Uterus (tissue), 4 donors: ENCODE measurements around the gene TRIO. TPM values are rescaled to one million over a fixed set of nuclear protein-coding genes. Genes with fewer than 3 reads are reported as not detected.

Experiments
- DNase-seq, 2 donors: peaks; one replicate each; pipeline ENCODE4 v3.0.0-alpha.2; 2019 to 2020
- H3K27ac ChIP-seq, 2 donors: fragments of 200-600 bp; sonication (generic); 1 replicate in 1 of 2; 2 replicates in 1 of 2; pipeline ENCODE4 v1.5.1; 2016 to 2018
- H3K27me3 ChIP-seq, 2 donors: fragments of 200-600 bp; sonication (generic); one replicate each; pipeline ENCODE4 v1.5.1; 2018 to 2019; ENCODE audit warnings: control low read depth in 1 of 2
- H3K36me3 ChIP-seq, 2 donors: fragments of 200-600 bp; sonication (generic); one replicate each; pipeline ENCODE4 v1.5.1; 2019; ENCODE audit warnings: control low read depth in 1 of 2
- H3K4me1 ChIP-seq, 2 donors: fragments of 200-600 bp; sonication (generic); one replicate each; pipeline ENCODE4 v1.5.1; 2018 to 2019; ENCODE audit warnings: control low read depth in 1 of 2
- H3K4me3 ChIP-seq, 2 donors: fragments of 200-600 bp; sonication (generic); 1 replicate in 1 of 2; 2 replicates in 1 of 2; pipeline ENCODE4 v1.5.1; 2018 to 2019; ENCODE audit warnings: mild to moderate bottlenecking in 1 of 2
- H3K9me3 ChIP-seq, 2 donors: fragments of 200-600 bp; sonication (generic); one replicate each; pipeline ENCODE4 v1.5.1; 2019; ENCODE audit warnings: control low read depth in 1 of 2
- POLR2A ChIP-seq, 2 donors: fragments of 450-650 bp; IDR thresholded peaks; one replicate each; pipeline ENCODE4 v1.6.1; 2016; ENCODE audit warnings: antibody characterized with exemption in 2 of 2, mild to moderate bottlenecking in 1 of 2, moderate library complexity in 1 of 2
- intact Hi-C: fragments of 100-400 bp; cut with DNase I; formaldehyde crosslinking; loops from one replicate; pipeline ENCODE4 v1.15.1; 2023; ENCODE audit warnings: low total_unique reads
- total RNA-seq, 4 donors: library from RNA; depleted of rRNA in 3 of 4; stranded (reverse); fragments of >200 nt in 3 of 4; gene quantifications; one replicate each; pipeline versions ENCODE4 v1.1.0 to v1.2.4, GENCODE V29; 2014 to 2023
- TF ChIP-seq, protein P1 (sequence below), 4 experiments: fragments of 200-600 bp in 2 of 4; fragments of 450-650 bp in 2 of 4; sonication (generic) in 2 of 4; IDR thresholded peaks; one replicate each; pipeline ENCODE4 v1.5.1; 2016 to 2019; ENCODE audit warnings: antibody characterized with exemption in 4 of 4, mild to moderate bottlenecking in 2 of 4, moderate library complexity in 1 of 4
- donor health status: DM: yes; HTN: yes; CAD: no.

TRIO gene
- total RNA-seq, 4 donors from 2014 or later, result 93.5 to 234 (median 207) TPM

DNA sequence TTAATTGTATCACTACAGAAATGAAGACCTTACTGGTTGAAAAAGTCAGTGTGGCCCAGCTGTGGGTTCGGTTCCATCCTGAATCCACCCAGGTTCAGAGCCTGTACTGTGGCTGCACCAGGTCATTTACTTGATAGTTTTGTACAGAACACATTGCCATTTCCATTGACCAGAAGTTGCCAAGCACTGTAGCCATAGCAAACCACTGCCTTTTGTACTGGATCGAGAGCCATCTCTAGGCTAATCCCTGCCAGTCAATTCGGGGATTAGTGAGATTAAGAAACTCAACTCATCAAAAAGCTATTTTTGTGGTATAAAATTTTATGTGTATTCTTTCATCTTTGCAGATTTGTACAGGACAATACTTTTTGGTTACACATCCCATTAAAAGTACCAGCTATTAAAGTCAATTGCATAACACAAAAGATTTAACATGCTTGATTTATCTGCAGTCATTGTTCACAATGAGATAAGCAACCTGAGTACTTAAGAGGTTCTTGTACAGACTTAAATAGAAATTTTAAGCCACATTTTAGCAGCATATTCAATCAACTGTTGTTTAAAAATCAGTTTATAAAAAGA, 329.9 kb downstream of the TRIO start:
- H3K4me3 ChIP-seq, result no peak overlapping the region
- H3K27ac ChIP-seq, result no peak overlapping the region
- TF ChIP-seq POLR2A (IDR thresholded peaks at IDR 0.05), result no peak
- TF ChIP-seq, protein P1, sequence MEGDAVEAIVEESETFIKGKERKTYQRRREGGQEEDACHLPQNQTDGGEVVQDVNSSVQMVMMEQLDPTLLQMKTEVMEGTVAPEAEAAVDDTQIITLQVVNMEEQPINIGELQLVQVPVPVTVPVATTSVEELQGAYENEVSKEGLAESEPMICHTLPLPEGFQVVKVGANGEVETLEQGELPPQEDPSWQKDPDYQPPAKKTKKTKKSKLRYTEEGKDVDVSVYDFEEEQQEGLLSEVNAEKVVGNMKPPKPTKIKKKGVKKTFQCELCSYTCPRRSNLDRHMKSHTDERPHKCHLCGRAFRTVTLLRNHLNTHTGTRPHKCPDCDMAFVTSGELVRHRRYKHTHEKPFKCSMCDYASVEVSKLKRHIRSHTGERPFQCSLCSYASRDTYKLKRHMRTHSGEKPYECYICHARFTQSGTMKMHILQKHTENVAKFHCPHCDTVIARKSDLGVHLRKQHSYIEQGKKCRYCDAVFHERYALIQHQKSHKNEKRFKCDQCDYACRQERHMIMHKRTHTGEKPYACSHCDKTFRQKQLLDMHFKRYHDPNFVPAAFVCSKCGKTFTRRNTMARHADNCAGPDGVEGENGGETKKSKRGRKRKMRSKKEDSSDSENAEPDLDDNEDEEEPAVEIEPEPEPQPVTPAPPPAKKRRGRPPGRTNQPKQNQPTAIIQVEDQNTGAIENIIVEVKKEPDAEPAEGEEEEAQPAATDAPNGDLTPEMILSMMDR (IDR thresholded peaks at IDR 0.05), result no peak
- no peaks in the 10 kb centered on the region for H3K4me1 ChIP-seq
- no peaks in the 10 kb centered on the region for H3K27me3 ChIP-seq
- DNase-seq, result no peak
- intact Hi-C loops, result no loop called here
- no peaks in the 10 kb centered on the region for H3K36me3 ChIP-seq
- no peaks in the 10 kb centered on the region for H3K9me3 ChIP-seq

DNA sequence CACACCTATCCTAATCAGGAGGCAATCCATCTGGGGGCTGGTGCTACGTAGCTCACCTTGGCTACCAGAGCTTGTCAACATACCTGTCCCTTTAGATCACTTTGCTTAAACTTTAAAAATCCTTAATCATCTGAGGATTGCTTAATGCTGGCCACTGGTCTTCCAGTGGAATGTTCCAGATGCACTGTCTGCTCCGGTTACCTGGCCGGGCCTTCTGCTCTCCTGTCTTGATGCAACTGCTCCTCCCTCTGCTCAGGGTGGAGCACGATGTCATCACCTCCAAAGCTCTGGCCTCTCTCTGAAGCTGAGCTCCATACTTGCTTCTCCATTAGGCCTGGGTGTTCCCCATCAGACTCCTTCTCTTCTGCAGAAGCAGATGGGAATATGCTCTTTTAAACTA, 331.9 kb downstream of the TRIO start:
- intact Hi-C loops, result no loop called here
- Histone ChIP-seq H3K36me3 (no peaks in the 10 kb centered on the region), H3K4me1 (no peaks in the 10 kb centered on the region), H3K4me3 (no peak overlapping the region), H3K9me3 (no peaks in the 10 kb centered on the region), H3K27me3 (no peaks in the 10 kb centered on the region), H3K27ac (no peak overlapping the region)
- no peak for TF ChIP-seq POLR2A (IDR thresholded peaks at IDR 0.05)
- TF ChIP-seq, protein P1 (IDR thresholded peaks at IDR 0.05), result no peak
- DNase-seq, result no peak

DNA sequence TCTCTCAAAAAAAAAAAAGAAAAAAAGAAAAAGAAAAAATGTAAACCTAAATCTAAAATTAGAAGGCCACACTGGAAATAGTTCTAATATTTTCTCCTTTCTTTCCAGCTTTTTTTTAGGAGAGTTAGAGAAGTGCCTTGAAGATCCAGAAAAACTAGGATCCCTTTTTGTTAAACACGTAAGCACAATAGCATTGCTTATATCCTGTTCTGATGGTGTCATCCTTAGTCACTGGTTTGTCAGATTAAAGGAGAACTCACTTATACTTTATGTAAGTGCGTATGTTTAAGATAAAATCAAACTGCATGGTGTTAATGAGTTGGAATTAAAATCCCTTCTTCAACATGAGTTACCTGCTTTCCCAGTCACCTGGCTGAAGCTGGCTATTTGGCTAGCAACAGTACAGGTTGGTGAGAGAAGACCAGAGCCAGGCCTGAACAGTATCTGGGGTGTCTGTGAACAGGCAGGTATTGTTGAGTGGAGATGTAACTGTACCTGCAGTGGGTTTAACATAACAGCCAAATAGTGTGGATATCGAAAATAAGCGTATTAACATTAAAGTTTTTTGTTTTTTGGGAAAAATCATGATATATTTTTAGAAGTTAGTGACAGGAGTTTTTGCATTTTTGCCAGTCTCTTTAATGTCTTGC, 333.8 kb downstream of the TRIO start:
- Histone ChIP-seq H3K27me3 (no peaks in the 10 kb centered on the region), H3K36me3 (no peaks in the 10 kb centered on the region), H3K4me3 (no peak overlapping the region), H3K27ac (no peak overlapping the region), H3K4me1 (no peaks in the 10 kb centered on the region), H3K9me3 (no peaks in the 10 kb centered on the region)
- intact Hi-C loops, result no loop called here
- TF ChIP-seq POLR2A (IDR thresholded peaks at IDR 0.05), result no peak
- TF ChIP-seq, protein P1 (IDR thresholded peaks at IDR 0.05), result no peak
- no peak for DNase-seq

DNA sequence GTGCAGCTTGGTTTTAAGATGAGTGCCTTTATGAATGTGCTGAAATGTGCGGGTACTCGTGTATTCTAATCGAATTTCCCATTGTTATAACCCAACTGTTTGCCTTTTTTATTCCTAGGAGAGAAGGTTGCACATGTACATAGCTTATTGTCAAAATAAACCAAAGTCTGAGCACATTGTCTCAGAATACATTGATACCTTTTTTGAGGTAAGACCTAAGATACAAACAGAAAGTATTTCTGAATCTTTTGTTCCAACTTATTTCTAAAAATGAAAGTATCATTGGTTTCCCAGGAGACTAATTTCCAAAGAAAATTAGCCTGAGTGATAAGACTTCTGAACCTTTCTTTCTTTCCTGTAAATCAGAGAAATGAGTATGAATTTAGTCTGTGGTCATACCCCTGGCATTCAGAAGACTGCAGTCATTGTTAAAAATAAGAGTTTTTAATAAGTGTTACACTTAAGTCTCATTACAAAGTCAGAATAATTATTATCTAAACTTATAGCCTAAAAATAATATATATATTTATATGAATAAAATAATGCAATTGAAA, 336.1 kb downstream of the TRIO start:
- TF ChIP-seq POLR2A (IDR thresholded peaks at IDR 0.05), result no peak
- TF ChIP-seq, protein P1 (IDR thresholded peaks at IDR 0.05), result no peak
- no peak overlapping the region for H3K4me3 ChIP-seq
- intact Hi-C loops, result no loop called here
- H3K27ac ChIP-seq, result no peak overlapping the region
- H3K27me3 ChIP-seq, result no peaks in the 10 kb centered on the region
- no peaks in the 10 kb centered on the region for H3K9me3 ChIP-seq
- H3K4me1 ChIP-seq, result no peaks in the 10 kb centered on the region
- DNase-seq, result no peak
- H3K36me3 ChIP-seq, result no peaks in the 10 kb centered on the region

DNA sequence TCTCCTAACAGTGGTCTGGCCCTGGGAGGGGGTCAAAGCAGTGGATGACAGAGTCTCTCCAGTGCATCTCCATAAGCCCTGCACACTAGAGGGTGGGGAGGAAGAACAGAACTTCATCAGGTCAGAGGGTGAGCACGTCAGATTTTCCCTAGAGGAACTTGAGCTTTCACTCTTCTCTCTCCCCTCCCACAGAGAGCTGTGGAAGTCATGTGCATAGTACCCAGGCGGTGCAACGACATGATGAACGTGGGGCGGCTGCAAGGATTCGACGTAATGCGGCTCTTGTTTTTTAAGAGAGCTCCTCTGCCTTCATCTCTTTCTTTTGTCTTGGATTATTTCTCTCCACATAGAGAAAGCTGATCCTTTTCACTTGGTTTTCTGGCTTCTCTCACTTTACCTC, 338.2 kb downstream of the TRIO start:
- TF ChIP-seq, protein P1 (IDR thresholded peaks at IDR 0.05), result no peak
- no peak for TF ChIP-seq POLR2A (IDR thresholded peaks at IDR 0.05)
- Histone ChIP-seq H3K9me3 (no peaks in the 10 kb centered on the region), H3K27ac (no peak overlapping the region), H3K27me3 (no peaks in the 10 kb centered on the region), H3K36me3 (no peaks in the 10 kb centered on the region), H3K4me1 (no peaks in the 10 kb centered on the region), H3K4me3 (no peak overlapping the region)
- intact Hi-C loops, result no loop called here
- DNase-seq, result no peak
